ENCODE data around the gene BZW2. TPM values are rescaled to one million over a fixed set of nuclear protein-coding genes. Genes with fewer than 3 reads are reported as not detected.
A peak's percentile ranks its signal among the peaks of the same experiment; 100 is the strongest.

BZW2 gene
- 42.3 TPM for total RNA-seq

GRCh38 chr7:16645593-16646471 lies at the start of gene BZW2, which contains the start of gene ANKMY2:
BZW2 (plus strand) TSS chr7:16646181; CDS start chr7:16665444, 19,263 bp downstream.
ANKMY2 (minus strand) TSS chr7:16645754; CDS start chr7:16645573, 181 bp downstream.
- DNase-seq (ENCODE audit: low read depth in 2 of 3, low spot score in 2 of 3): peak; percentile 84 to 97 (median 94)

GRCh38 chr7:16598015-16598414 lies 48.0 kb upstream of the BZW2 start:
- DNase-seq (ENCODE audit: low read depth in 2 of 3, low spot score in 2 of 3): no peak

GRCh38 chr7:16599860-16600259 lies 46.1 kb upstream of the BZW2 start:
- no peak for DNase-seq (ENCODE audit: low read depth in 2 of 3, low spot score in 2 of 3)

GRCh38 chr7:16603633-16604032 lies 42.3 kb upstream of the BZW2 start:
- no peak for DNase-seq (ENCODE audit: low read depth in 2 of 3, low spot score in 2 of 3)

- DNase-seq (ENCODE audit: low read depth in 2 of 3, low spot score in 2 of 3): peak in 1 of 3 donors; percentile 6
Measured at GRCh38 chr7:16604054-16604453, 41.9 kb upstream of the BZW2 start.

GRCh38 chr7:16606704-16607103 lies 39.3 kb upstream of the BZW2 start:
- DNase-seq (ENCODE audit: low read depth in 2 of 3, low spot score in 2 of 3): no peak

GRCh38 chr7:16609842-16610450 lies 36.0 kb upstream of the BZW2 start:
- peak in 1 of 3 donors; percentile 10 for DNase-seq (ENCODE audit: low read depth in 2 of 3, low spot score in 2 of 3)

GRCh38 chr7:16611711-16612110 lies 34.3 kb upstream of the BZW2 start:
- DNase-seq (ENCODE audit: low read depth in 2 of 3, low spot score in 2 of 3): no peak

GRCh38 chr7:16615228-16615627 lies 30.8 kb upstream of the BZW2 start:
- no peak for DNase-seq (ENCODE audit: low read depth in 2 of 3, low spot score in 2 of 3)

GRCh38 chr7:16616122-16616521 lies 29.9 kb upstream of the BZW2 start:
- DNase-seq (ENCODE audit: low read depth in 2 of 3, low spot score in 2 of 3): no peak

GRCh38 chr7:16616542-16616941 lies 29.4 kb upstream of the BZW2 start:
- DNase-seq (ENCODE audit: low read depth in 2 of 3, low spot score in 2 of 3): no peak

GRCh38 chr7:16619979-16620408 lies 26.0 kb upstream of the BZW2 start:
- peak in 1 of 3 donors; percentile 11 for DNase-seq (ENCODE audit: low read depth in 2 of 3, low spot score in 2 of 3)

- DNase-seq (ENCODE audit: low read depth in 2 of 3, low spot score in 2 of 3): no peak
Measured at GRCh38 chr7:16626388-16626787, 19.6 kb upstream of the BZW2 start.

GRCh38 chr7:16627236-16627635 lies 18.7 kb upstream of the BZW2 start:
- DNase-seq (ENCODE audit: low read depth in 2 of 3, low spot score in 2 of 3): no peak

- DNase-seq (ENCODE audit: low read depth in 2 of 3, low spot score in 2 of 3): no peak
Measured at GRCh38 chr7:16630654-16631053, 15.3 kb upstream of the BZW2 start.

GRCh38 chr7:16634271-16634738 lies 11.7 kb upstream of the BZW2 start:
- DNase-seq (ENCODE audit: low read depth in 2 of 3, low spot score in 2 of 3): no peak

- DNase-seq (ENCODE audit: low read depth in 2 of 3, low spot score in 2 of 3): no peak
Measured at GRCh38 chr7:16636555-16637101, 9.4 kb upstream of the BZW2 start.

GRCh38 chr7:16637379-16637778 lies 8.6 kb upstream of the BZW2 start:
- DNase-seq (ENCODE audit: low read depth in 2 of 3, low spot score in 2 of 3): no peak

GRCh38 chr7:16638282-16639280 lies 7.4 kb upstream of the BZW2 start:
- no peak for DNase-seq (ENCODE audit: low read depth in 2 of 3, low spot score in 2 of 3)

- no peak for DNase-seq (ENCODE audit: low read depth in 2 of 3, low spot score in 2 of 3)
Measured at GRCh38 chr7:16644157-16644556, 1.8 kb upstream of the BZW2 start.
